DMS79 (cell line): ENCODE measurements around the gene C10orf143.

ENCODE experiments used
- DNase-seq: peaks from one replicate; lab custom pipeline; 2025; lab: John Stamatoyannopoulos, UW

Gene C10orf143

GRCh38 chr10:130014263-130015074, 96.2 kb downstream of the C10orf143 start:
- no peak for DNase-seq
